ENCODE results near the gene PLPPR1.

PLPPR1 gene

GRCh38 chr9:101065930-101066329 is 37.4 kb downstream of the PLPPR1 start:
- H3K4me3 ChIP-seq (ENCODE audit: low read length): no peak overlapping the region
- TF ChIP-seq CTCF (conservative IDR thresholded peaks at IDR 0.05; ENCODE audit: low read depth, low read length): no peak
- DNase-seq (ENCODE audit: low read depth): no peak

GRCh38 chr9:101068696-101069095 is 40.2 kb downstream of the PLPPR1 start:
- TF ChIP-seq CTCF (conservative IDR thresholded peaks at IDR 0.05; ENCODE audit: low read depth, low read length): no peak
- H3K4me3 ChIP-seq (ENCODE audit: low read length): no peak overlapping the region
- DNase-seq (ENCODE audit: low read depth): no peak

GRCh38 chr9:101072259-101072658 is 43.7 kb downstream of the PLPPR1 start:
- no peak for DNase-seq (ENCODE audit: low read depth)
- H3K4me3 ChIP-seq (ENCODE audit: low read length): no peak overlapping the region
- TF ChIP-seq CTCF (conservative IDR thresholded peaks at IDR 0.05; ENCODE audit: low read depth, low read length): no peak

GRCh38 chr9:101073122-101073521 is 44.6 kb downstream of the PLPPR1 start:
- H3K4me3 ChIP-seq (ENCODE audit: low read length): no peak overlapping the region
- no peak for DNase-seq (ENCODE audit: low read depth)
- TF ChIP-seq CTCF (conservative IDR thresholded peaks at IDR 0.05; ENCODE audit: low read depth, low read length): no peak

- no peak for DNase-seq (ENCODE audit: low read depth)
- no peak overlapping the region for H3K4me3 ChIP-seq (ENCODE audit: low read length)
- TF ChIP-seq CTCF (conservative IDR thresholded peaks at IDR 0.05; ENCODE audit: low read depth, low read length): no peak
Observed at GRCh38 chr9:101081641-101082040, 53.1 kb downstream of the PLPPR1 start.

- TF ChIP-seq CTCF (conservative IDR thresholded peaks at IDR 0.05; ENCODE audit: low read depth, low read length): no peak
- DNase-seq (ENCODE audit: low read depth): no peak
- H3K4me3 ChIP-seq (ENCODE audit: low read length): no peak overlapping the region
Observed at GRCh38 chr9:101083448-101084202, 55.1 kb downstream of the PLPPR1 start.

- no peak for DNase-seq (ENCODE audit: low read depth)
- TF ChIP-seq CTCF (conservative IDR thresholded peaks at IDR 0.05; ENCODE audit: low read depth, low read length): no peak
- no peak overlapping the region for H3K4me3 ChIP-seq (ENCODE audit: low read length)
Observed at GRCh38 chr9:101087426-101087825, 58.9 kb downstream of the PLPPR1 start.
